ENCODE data around the gene REEP3.

GRCh38 chr10:63518690-63519288 lies 2.4 kb upstream of the REEP3 start:
- no peak for TF ChIP-seq EZH2 (IDR thresholded peaks at IDR 0.05; ENCODE audit: borderline replicate concordance, insufficient read depth, low read depth, low read length, poor library complexity, severe bottlenecking)
- TF ChIP-seq, protein P1, sequence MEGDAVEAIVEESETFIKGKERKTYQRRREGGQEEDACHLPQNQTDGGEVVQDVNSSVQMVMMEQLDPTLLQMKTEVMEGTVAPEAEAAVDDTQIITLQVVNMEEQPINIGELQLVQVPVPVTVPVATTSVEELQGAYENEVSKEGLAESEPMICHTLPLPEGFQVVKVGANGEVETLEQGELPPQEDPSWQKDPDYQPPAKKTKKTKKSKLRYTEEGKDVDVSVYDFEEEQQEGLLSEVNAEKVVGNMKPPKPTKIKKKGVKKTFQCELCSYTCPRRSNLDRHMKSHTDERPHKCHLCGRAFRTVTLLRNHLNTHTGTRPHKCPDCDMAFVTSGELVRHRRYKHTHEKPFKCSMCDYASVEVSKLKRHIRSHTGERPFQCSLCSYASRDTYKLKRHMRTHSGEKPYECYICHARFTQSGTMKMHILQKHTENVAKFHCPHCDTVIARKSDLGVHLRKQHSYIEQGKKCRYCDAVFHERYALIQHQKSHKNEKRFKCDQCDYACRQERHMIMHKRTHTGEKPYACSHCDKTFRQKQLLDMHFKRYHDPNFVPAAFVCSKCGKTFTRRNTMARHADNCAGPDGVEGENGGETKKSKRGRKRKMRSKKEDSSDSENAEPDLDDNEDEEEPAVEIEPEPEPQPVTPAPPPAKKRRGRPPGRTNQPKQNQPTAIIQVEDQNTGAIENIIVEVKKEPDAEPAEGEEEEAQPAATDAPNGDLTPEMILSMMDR (IDR thresholded peaks at IDR 0.05): no peak

Data from B cell (primary cell).